ENCODE data around the gene SH3RF1. TPM values are rescaled to one million over a fixed set of nuclear protein-coding genes. Genes with fewer than 3 reads are reported as not detected.
"Not testable (repeated sequence)": the region's sequence is repeated elsewhere in the genome, so short reads cannot be mapped to it uniquely, and the experiment has no call there.

SH3RF1 gene
- 15.6 TPM for total RNA-seq
- long read RNA-seq, full-length matches to known transcripts: 7 of 17 reads
- long read RNA-seq, partial matches to known transcripts: 5 of 17 reads
- long read RNA-seq, other reads (novel, unspliced or antisense): 5 of 17 reads

GRCh38 chr4:169270810-169271691 lies at the start of gene SH3RF1:
SH3RF1 (minus strand) TSS chr4:169270956; CDS start chr4:169269212, 1,744 bp downstream.
- DNase-seq (ENCODE audit: low spot score): peak; percentile 90
- intact Hi-C loops (cut with DNase I): loop anchor here (5.0 kb wide), 3 partner anchors 209 to 259 kb away; partner anchors contain the start of gene CBR4

GRCh38 chr4:169315530-169316343 lies 45.0 kb upstream of the SH3RF1 start:
- no peak for DNase-seq (ENCODE audit: low spot score)
- intact Hi-C loops (cut with DNase I): loop anchor here (10.0 kb wide), 1 partner anchor 169 kb away; no protein-coding TSS in a partner anchor

GRCh38 chr4:169314906-169315305 lies 44.1 kb upstream of the SH3RF1 start:
- no peak for DNase-seq (ENCODE audit: low spot score)
- intact Hi-C loops (cut with DNase I): loop anchor here (5.0 to 10.0 kb wide), 2 partner anchors 170 to 393 kb away; no protein-coding TSS in a partner anchor

- no peak for DNase-seq (ENCODE audit: low spot score)
- intact Hi-C loops (cut with DNase I): loop anchor here (5.0 to 10.0 kb wide), 2 partner anchors 171 to 391 kb away; no protein-coding TSS in a partner anchor
Observed at GRCh38 chr4:169313732-169314131, 43.0 kb upstream of the SH3RF1 start.

- no peak for DNase-seq (ENCODE audit: low spot score)
- intact Hi-C loops (cut with DNase I): loop anchor here (5.0 to 10.0 kb wide), 2 partner anchors 172 to 391 kb away; no protein-coding TSS in a partner anchor
Observed at GRCh38 chr4:169312690-169313422, 42.1 kb upstream of the SH3RF1 start.

GRCh38 chr4:169311643-169312365 lies 41.0 kb upstream of the SH3RF1 start:
- no peak for DNase-seq (ENCODE audit: low spot score)
- intact Hi-C loops (cut with DNase I): loop anchor here (5.0 to 10.0 kb wide), 2 partner anchors 173 to 390 kb away; no protein-coding TSS in a partner anchor

GRCh38 chr4:169309326-169309967 lies 38.7 kb upstream of the SH3RF1 start:
- DNase-seq (ENCODE audit: low spot score): no peak
- intact Hi-C loops (cut with DNase I): no loop called here

- DNase-seq (ENCODE audit: low spot score): no peak
- intact Hi-C loops (cut with DNase I): no loop called here
Observed at GRCh38 chr4:169307576-169307975, 36.8 kb upstream of the SH3RF1 start.

GRCh38 chr4:169305651-169306050 lies 34.9 kb upstream of the SH3RF1 start:
- intact Hi-C loops (cut with DNase I): no loop called here
- no peak for DNase-seq (ENCODE audit: low spot score)

GRCh38 chr4:169305173-169305572 lies 34.4 kb upstream of the SH3RF1 start:
- intact Hi-C loops (cut with DNase I): no loop called here

GRCh38 chr4:169295822-169296221 lies 25.1 kb upstream of the SH3RF1 start:
- no peak for DNase-seq (ENCODE audit: low spot score)
- intact Hi-C loops (cut with DNase I): no loop called here

More at GRCh38 chr4:169305173-169305572, 34.4 kb upstream of the SH3RF1 start:
- no peak for DNase-seq (ENCODE audit: low spot score)

GRCh38 chr4:169293343-169294176 lies 22.8 kb upstream of the SH3RF1 start:
- intact Hi-C loops (cut with DNase I): no loop called here
- no peak for DNase-seq (ENCODE audit: low spot score)

- DNase-seq (ENCODE audit: low spot score); intact Hi-C loops (cut with DNase I): not testable (repeated sequence)
Observed at GRCh38 chr4:169287983-169288382, 17.2 kb upstream of the SH3RF1 start.

- intact Hi-C loops (cut with DNase I): no loop called here
- no peak for DNase-seq (ENCODE audit: low spot score)
Observed at GRCh38 chr4:169286562-169287301, 16.0 kb upstream of the SH3RF1 start.

GRCh38 chr4:169283114-169283509 lies 12.4 kb upstream of the SH3RF1 start:
- intact Hi-C loops (cut with DNase I): no loop called here
- DNase-seq (ENCODE audit: low spot score): no peak

GRCh38 chr4:169282429-169283113 lies 11.8 kb upstream of the SH3RF1 start:
- intact Hi-C loops (cut with DNase I): no loop called here
- no peak for DNase-seq (ENCODE audit: low spot score)

Data from cardiac septum (tissue), 1 donor.